Ecto neural progenitor cell (in vitro differentiated cells): Measurements from ENCODE around the gene CCDC61.

Experiments used
- DNase-seq: peaks from one replicate; pipeline ENCODE4 v3.0.0-alpha.2; 2018; ENCODE audit warnings: low spot score

CCDC61 gene

DNA sequence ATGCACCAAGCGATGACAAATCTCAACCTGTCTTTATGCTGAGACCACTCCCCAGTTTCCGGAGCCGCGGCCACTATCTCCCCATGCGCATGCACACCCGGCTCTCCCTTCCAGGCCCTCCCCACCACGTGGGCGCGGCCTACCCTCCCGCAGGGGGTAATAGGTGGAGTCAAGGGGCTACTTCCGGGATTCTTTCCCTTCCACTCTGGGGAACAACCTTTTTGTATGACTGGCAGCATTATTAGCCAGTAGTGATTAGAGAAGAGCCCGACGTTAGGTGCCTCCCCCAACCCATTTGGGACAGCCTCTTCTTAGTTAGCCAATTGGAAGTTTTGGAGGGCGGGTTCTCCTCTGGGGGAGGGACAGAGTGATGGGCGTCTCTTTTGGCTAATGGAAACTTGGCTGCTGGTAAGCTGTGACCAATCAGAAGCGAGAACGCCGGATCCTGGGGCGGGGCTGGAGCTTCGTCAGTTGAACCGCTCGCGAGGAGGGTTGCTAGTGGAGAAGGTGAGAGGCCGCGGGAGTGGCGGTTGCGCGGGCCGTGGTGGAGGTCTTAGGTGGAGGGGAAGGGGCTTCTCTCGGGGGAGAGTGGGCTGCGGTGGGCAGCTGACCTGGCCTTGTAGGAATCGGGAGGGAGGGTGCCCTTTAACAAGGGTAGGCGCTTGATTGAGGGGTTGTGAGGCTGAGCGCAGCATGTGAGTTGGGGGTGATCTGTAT is at the start of gene CCDC61:
TSS of gene CCDC61 (plus strand) at position 470 of the 717 bp plus-strand sequence. CDS start 7,552 bp downstream, outside the sequence.
- DNase-seq = peak; percentile 97

DNA sequence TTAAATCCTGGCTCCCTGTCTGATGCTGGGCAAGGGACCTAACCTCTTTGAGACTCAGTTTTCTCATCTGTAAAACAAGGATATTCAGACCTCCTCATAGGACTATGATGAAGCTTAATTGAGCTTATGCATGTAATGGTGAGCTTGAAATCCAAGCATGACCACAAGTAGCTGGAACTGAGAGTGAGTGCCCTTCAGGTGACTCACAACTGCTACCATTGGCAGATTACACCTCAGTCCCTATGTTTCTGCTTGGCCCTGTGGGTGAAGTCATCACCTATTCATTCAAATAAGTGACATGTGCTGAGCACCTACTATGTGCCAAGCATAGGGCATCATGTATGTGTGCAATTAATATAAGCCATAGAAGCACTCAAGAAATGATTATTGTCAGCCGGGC is 47.3 kb upstream of the CCDC61 start:
- DNase-seq = no peak

DNA sequence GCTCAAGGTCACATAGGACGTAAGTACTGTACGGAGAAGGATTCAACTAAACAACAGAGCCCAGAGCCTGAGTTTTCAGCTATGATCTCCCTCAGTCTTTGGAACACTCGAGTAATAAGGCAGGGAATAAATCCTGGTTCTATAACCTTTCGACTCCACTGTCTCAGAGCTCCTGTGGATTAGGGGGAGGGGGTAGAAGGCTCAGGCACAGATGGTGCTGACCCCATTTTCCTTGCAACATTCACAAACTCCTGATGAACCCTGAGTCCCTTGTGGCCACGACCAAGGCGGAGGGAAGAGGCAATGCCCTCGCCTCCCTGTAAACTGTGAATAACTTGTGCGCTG is 43.0 kb upstream of the CCDC61 start:
- no peak for DNase-seq

DNA sequence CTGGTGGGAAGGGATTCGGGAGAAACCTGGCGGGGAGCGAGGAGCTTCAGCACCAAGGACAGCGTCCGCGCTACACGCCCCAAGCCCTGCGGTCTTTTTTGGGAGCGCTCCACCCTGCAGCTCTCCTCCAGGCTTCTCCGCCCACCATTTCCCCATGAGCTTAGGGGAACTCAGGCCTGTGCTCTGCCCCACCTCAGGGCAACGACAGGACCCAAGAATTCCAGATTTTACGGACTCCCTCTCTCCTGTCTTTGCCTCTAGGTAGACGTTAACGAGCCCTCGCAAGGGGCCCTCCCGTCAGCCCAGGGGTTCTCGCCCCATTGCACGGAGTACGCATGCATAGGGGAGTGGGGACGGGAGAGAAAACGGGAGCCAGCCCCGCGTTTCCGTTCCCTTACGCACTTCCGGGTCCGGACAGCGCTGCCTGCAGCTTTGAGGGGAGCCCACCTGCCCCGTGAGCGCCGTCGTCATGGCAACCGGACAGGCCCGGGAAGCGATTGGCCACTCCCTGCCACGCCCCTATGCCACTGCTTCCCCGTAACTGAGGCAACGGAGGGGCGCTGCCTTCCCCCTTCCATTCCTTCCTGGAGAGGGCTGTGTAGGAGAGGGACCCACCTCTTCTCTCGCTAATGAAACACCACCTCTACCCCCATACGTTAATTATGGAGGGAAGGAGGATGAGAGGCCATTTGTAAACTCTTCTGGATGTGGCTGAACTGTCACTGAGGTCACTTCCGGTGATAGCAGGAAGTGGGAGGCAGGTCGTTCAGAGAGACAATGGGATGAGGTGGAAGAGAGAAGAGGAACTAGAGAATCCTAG is 42.4 kb upstream of the CCDC61 start:
- DNase-seq = peak; percentile 89

GRCh38 chr19:45953676-45954075 is 41.6 kb upstream of the CCDC61 start:
- no peak for DNase-seq

GRCh38 chr19:45954156-45954555 is 41.1 kb upstream of the CCDC61 start:
- DNase-seq = peak; percentile 90

DNA sequence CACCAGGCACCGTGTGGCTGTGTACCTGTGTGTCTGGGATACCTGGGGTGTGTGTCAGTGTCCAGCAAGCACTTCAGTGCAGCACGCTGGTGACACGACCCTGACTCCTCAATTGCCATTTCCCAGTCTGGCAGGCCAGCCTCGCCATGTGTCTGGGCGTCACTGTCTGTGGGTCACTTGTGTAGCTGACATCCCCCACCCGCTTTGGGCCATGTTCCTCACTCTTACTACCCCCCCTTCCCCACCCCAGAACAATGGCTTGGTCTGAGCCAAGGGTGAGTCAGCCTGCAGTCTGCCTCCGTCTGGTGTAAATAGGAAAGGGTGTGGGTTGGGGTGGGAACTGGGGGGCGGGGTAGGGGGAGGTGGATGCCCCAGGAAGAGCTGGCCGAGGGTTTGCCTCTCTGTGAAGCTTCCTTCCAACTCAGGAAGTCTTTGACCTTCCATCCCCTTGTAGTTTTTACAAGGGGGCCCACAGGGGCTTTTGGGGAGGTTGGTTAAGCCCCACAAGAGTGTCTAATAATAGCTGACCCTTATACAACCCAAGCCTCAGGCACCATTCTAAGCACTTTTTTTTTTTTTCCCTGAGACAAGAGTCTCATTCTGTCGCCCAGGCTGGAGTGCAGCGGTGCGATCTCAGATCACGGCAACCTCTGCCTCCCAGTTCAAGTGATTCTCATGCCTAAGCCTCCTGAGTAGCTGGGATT is 39.2 kb upstream of the CCDC61 start:
- no peak for DNase-seq

DNA sequence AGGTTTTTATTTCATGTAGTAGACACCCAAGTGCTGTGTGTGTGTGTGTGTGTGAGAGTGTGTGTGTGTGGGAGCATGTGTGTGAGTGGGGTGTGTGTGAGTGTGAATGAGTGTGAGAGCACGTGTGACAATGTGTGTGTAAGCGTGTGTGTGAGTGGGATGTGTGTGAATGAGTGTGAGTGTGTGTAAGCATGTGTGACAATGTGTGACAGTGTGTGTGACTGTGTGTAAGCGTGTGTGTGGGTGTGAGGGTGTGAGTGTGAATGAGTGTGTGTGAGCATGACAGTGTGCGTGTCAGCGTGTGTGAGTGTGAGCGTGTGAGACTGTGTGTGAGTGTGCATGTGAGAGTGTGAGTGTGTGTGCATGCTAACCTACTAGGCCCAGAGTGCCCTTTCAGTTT is 36.9 kb upstream of the CCDC61 start:
- DNase-seq = no peak

GRCh38 chr19:45958769-45959516 is 36.3 kb upstream of the CCDC61 start:
- DNase-seq = no peak

DNA sequence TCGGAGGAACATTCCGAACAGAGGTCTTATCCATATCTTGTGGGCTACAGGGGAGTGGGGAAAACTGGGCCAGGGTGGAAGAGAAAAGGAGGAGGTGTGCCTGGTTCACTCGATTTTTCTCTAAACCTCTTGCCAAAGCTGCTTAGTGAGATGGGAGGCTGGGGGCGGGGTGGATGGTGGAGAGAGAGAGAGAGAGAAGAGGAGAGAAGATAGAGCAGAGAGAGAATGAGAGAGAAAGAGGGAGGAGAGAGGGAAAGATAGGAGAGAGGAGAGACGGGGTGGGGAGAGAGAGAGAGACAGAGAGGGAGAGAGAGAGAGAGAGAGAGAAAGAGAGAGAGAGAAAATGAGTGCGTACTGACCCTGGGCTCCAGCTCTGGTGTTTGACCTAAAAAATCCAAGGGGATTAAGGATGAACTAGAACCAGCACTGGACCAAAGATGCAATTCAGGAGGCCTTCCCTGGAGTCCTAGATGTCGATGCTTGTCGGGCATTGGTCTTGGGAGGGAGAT is 35.7 kb upstream of the CCDC61 start:
- DNase-seq = no peak

DNA sequence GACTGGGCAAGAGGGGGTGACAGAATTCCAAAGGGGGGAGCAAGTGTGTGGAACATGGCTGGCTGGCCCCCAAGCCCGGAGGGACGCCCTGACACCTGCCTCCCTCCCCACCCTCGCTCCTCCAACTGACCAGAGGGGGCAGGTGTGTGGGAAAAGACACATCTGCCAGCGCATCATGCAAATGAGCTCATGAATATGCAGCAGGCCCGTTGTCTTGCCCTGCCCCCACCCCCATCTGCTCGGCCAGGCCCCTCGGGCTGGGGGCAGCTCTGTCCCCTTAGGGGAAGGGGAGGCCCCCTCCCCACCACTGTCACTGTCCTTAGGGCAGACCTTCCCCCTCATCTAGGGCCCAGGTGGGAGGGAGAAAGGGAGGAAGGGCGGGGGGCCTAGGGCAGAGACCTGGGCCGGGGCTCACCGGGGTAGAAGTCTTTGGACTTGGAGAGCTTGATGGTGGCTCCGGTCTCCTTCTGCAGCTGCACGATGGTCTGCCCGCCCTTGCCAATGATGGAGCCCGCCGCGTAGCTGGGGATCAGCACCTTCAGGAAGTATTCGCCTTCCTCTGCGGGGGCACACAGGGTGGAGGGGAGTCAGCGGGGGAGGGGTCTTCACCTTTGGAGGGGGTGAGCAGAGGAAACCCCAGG is 34.6 kb upstream of the CCDC61 start:
- peak; percentile 61 for DNase-seq

DNA sequence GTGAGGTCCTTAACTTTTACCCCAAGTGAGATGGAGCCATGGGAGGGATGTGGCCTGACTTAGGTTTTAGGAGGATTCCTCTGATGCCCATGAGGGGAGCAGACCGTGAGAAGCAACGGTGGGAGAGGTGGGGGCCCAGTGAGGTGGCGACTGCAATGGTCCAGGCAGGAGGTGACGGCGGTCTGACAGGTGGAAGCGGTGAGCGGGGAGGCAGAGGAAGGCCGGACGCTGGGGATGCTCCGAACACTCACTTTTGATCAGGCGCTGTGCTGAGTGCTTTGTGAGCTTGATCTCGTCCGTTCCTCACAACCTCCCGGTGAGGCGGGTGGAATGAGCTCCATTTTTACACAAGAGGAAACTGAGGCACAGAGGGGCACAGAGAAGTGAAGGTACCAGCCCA is 33.2 kb upstream of the CCDC61 start:
- no peak for DNase-seq

- no peak for DNase-seq
These were observed 28.0 kb upstream of the CCDC61 start for GRCh38 chr19:45967246-45967645.

DNA sequence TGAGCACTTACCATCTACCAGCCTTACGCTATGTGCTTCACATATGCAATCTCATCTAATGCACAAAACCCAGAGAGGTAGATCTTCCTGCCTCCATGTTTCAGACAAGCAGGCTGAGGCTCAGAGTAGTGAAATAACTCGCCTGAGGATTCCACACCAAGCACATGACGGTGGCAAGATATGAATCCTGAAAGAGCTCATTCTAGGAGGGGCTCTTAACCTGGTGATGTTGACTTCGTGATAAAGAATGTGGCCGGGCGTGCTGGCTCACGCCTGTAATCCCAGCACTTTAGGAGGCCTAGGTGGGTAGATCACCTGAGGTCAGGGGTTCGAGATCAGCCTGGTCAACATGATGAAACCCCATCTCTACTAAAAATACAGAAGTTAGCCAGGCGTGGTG is 26.6 kb upstream of the CCDC61 start:
- DNase-seq = no peak

DNA sequence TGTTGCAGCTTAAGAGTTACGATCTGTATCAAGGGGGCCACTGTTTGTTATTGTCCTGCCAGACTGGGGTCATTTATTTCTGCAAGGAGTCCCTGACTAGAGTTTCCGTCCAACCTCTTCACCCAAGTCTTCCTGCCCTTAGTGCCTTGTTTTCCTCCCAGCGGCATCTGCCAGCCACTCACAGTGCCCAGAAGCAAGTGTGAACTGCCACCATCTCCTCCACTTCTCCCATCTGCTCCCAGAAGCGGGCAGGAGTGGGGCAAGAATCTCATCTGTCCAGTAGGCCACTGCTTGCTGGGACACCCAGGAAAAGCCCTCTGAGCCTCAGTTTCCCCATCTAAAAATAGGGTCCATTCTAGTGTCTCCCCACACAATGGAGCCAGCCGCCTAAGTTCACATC is 25.6 kb upstream of the CCDC61 start:
- DNase-seq = no peak

- no peak for DNase-seq
These were observed 23.9 kb upstream of the CCDC61 start for GRCh38 chr19:45971260-45971902.

GRCh38 chr19:45972081-45972946 is 23.0 kb upstream of the CCDC61 start:
- peak; percentile 53 for DNase-seq

DNA sequence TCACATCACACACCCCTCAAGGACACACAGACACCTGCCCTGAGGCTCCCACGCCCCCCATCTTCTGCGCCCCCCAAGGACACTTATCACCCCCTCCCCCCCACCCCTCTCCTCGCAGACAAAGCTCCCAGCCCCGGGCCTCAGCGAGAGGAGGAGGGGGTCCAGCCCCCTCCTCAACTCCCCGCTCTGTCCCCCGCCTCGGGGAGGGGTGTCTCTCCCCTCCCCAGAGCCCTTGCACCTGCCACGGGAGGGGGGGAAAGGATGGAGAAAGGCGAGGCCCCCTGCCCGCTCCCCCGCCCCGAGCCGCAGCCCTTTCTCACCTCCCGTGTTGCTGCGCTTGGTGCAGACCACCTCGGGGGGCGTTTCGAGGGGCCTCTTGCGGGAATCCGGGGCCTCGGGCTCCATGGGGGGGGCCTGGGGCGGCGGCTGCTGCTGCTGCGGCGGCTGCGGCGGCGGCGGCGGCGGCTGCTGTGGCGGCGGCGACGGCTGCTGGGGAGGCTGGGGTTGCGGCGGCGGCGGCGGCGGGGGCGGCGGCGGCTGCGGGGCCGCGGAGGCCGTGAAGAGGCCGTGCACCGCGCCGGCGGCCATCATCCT is 22.2 kb upstream of the CCDC61 start:
- peak; percentile 66 for DNase-seq

DNA sequence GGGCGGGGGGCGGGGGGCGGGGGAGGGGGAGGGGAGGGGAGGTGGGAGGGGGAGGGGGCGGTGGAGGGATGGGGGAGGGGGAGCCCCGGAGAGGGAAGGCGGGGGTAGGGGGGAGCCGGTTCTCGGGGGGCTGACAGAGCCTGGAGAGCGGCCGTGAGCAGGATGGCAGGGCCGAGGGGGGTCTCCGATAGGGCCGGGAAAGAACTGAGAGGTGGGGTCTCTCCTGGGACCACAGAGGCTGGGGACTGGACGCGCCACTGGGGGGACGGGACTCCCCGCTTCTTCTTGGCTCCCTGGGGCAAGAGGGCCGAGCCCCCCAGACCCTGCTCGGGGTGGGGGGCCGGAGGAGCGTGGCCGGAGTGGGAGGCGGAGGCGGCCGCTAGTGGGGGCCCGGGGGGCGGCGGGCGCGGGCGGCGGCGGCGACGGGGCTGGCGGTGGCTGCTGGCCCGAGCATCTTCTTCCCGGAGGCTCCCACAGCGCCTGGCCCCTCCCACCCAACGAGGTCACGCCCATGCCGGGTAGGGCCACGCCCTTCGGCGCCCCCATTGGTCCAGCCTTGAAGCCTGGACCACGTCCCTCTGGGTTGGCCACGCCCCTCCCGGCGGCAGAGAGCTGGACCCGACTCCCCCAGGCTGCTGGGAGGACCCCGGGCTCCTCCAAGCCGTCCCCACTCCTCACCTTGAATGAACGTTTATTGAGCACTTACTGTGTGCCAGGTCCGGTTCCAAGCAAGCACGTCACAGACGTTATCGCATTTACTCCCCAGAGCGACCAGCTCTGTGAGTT is 21.5 kb upstream of the CCDC61 start, which contains the start of gene NOVA2:
TSS of gene NOVA2 (minus strand) at position 313 of the 786 bp plus-strand sequence. CDS start 514 bp downstream, outside the sequence.
- peak; percentile 96 for DNase-seq
